Measurements from ENCODE around the gene HYAL3. TPM values are rescaled to one million over a fixed set of nuclear protein-coding genes. Genes with fewer than 3 reads are reported as not detected.

Gene HYAL3, protein sequence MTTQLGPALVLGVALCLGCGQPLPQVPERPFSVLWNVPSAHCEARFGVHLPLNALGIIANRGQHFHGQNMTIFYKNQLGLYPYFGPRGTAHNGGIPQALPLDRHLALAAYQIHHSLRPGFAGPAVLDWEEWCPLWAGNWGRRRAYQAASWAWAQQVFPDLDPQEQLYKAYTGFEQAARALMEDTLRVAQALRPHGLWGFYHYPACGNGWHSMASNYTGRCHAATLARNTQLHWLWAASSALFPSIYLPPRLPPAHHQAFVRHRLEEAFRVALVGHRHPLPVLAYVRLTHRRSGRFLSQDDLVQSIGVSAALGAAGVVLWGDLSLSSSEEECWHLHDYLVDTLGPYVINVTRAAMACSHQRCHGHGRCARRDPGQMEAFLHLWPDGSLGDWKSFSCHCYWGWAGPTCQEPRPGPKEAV
- total RNA-seq: 10 to 100 TPM in 1 of 2 donors, 1 to 10 TPM in 1; 4.1 to 10.7 TPM

DNA sequence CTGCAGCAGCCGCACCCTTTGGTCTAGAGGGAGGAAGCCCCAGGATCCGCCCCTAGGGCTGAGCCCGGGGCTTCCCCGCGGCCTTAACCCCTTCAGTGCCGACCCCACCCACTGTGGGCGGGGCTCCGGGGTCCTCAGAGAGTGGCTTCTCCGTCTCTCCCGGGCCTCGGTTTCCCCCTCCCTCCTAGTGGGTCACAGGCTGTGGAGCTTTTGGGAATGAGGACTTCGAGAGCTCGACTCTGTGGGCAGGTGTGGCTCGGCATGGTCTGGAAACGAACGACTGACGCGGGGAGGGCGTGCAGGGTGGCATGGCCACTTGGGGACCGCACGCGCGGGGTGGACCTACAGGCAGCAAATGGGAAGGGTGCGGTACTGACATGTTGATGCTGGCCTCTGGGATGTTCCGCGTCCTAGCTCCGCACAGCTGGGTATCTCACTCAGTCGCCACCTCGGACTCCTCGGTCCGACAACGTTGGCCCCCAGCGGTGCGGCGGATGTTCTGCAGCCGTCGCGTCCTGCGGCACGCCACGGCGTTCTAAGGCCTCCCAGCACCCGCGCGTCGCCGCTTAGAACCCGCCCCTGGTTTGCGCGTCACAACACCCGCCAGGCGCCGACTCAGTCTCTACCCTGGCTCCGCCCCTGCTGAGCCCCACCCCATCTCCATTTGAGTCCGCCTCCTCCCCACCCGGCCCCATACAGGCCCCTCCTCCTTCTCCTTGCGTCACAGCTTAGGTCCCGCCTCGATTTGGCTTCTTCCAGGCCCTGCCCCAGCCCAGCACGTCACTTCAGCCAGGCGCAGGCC is at the start of gene HYAL3, which contains the start of gene NAA80:
TSS of gene HYAL3 (minus strand) at position 570 of the 802 bp plus-strand sequence. CDS start 3,803 bp downstream, outside the sequence.
TSS of gene NAA80 (minus strand) at position 570 of the 802 bp plus-strand sequence. CDS start 1,942 bp downstream, outside the sequence.
- TF ChIP-seq CTCF (IDR thresholded peaks at IDR 0.05): peak in 3 of 4 experiments; percentile 19 to 68 (median 61)
- peak; percentile 99 for TF ChIP-seq POLR2A (IDR thresholded peaks at IDR 0.05)
- TF ChIP-seq POLR2AphosphoS5 (IDR thresholded peaks at IDR 0.05): peak; percentile 94
- Histone ChIP-seq H3K4me3 (peak within 1 kb of the TSS; percentile 54 to 56), H3K36me3 (no peaks in the 10 kb centered on the region), H3K27ac (peak within 1 kb of the TSS; percentile 84 to 89), H3K27me3 (replicated peaks; ENCODE audit: insufficient read depth) (no peaks in the 10 kb centered on the region), H3K9me3 (no peaks in the 10 kb centered on the region), H3K4me1 (replicated peaks) (peaks cover 11% of the 10 kb centered on the region)
- peak; percentile 100 for DNase-seq (ENCODE audit: low spot score)
- intact Hi-C loops (cut with DNase I): no loop called here
- under 1% methylated on average over 53 of the region's 61 CpGs for WGBS

DNA sequence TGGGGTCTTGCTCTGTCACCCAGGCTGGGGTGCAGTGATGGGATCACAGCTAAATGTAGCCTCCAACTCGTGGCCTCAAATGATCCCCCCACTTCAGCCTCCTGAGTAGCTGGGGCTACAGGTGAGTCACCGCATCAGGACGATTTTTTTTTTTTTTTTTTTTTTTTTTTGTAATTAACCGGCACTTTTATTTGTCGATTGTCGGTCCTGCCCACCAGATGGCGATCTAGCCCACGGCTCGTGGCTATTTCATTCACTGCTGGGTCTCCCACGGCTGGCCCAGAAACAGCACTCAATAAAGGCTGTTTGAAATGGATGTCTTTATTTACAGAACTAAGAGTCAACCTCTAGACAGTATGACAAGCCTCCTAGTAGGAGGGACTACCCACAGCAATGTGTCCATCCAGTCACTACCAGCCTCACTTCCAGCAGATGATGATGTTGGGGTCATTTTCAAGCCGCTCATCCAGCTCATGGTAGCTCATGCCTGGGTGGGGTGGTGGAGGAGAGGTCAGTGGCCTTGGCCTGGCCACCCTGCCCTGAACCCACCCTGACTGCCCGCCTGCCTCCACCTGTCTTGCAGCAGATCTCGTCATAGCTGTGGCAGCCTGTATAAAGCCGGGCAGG is 48.1 kb upstream of the HYAL3 start:
- Histone ChIP-seq H3K27ac (peak overlapping the region in 1 of 2 donors; percentile 31), H3K27me3 (replicated peaks; ENCODE audit: insufficient read depth) (no peaks in the 10 kb centered on the region), H3K36me3 (no peaks in the 10 kb centered on the region), H3K4me3 (no peak overlapping the region), H3K4me1 (replicated peaks) (peaks cover 18% of the 10 kb centered on the region), H3K9me3 (no peaks in the 10 kb centered on the region)
- intact Hi-C loops (cut with DNase I): loop anchor here (2.0 to 10.0 kb wide), 2 partner anchors 196 to 1058 kb away; no protein-coding TSS in a partner anchor
- peak; percentile 73 for DNase-seq (ENCODE audit: low spot score)
- 24% methylated on average over 14 of the region's 14 CpGs for WGBS
- TF ChIP-seq POLR2A (IDR thresholded peaks at IDR 0.05) (no peak), POLR2AphosphoS5 (IDR thresholded peaks at IDR 0.05) (peak; percentile 73), CTCF (IDR thresholded peaks at IDR 0.05) (peak; percentile 14 to 71 (median 52))

- intact Hi-C loops (cut with DNase I): loop anchor here (2.0 to 10.0 kb wide), 2 partner anchors 197 to 1059 kb away; no protein-coding TSS in a partner anchor
- no peaks in the 10 kb centered on the region for H3K9me3 ChIP-seq
- H3K4me3 ChIP-seq: peak within 1 kb of the TSS; percentile 9 to 33
- no peaks in the 10 kb centered on the region for H3K36me3 ChIP-seq
- peak; percentile 27 for TF ChIP-seq POLR2AphosphoS5 (IDR thresholded peaks at IDR 0.05)
- TF ChIP-seq CTCF (IDR thresholded peaks at IDR 0.05): no peak
- TF ChIP-seq POLR2A (IDR thresholded peaks at IDR 0.05): no peak
- peak; percentile 43 for DNase-seq (ENCODE audit: low spot score)
- peaks cover 10% of the 10 kb centered on the region for H3K4me1 ChIP-seq (replicated peaks)
- 12% methylated on average over 41 of the region's 45 CpGs for WGBS
- H3K27me3 ChIP-seq (replicated peaks; ENCODE audit: insufficient read depth): no peaks in the 10 kb centered on the region
- peak within 1 kb of the TSS in 1 of 2 donors; percentile 14 for H3K27ac ChIP-seq
These were observed 46.5 kb upstream of the HYAL3 start, which contains the start of gene ZMYND10 for GRCh38 chr3:50345586-50346234. TSS of gene ZMYND10 (minus strand) at chr3:50345732. CDS start at chr3:50345579, 153 bp downstream.

DNA sequence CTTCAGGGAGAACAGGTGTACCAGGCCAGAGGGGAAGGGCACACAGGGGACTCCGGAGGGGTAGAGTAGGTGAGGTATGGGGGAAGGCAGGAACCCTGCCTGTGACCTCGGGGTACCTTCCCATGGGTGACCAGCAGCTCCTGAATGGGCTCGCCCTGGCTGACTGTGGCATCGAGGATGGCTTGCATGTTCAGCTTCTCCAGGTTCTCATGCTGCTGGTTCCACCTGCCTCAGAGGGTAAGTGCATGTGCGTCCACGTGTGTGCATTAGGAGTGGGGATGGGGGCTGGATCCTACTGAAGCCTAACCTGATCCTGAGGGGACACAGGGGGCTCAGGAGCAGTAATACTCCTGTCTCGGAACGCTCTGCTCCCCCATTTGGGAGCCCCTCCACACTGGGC is 45.8 kb upstream of the HYAL3 start:
- intact Hi-C loops (cut with DNase I): loop anchor here (10.0 kb wide), 1 partner anchor 1060 kb away; no protein-coding TSS in a partner anchor
- no peaks in the 10 kb centered on the region for H3K27me3 ChIP-seq (replicated peaks; ENCODE audit: insufficient read depth)
- H3K36me3 ChIP-seq: no peaks in the 10 kb centered on the region
- 55% methylated on average over 6 of the region's 8 CpGs for WGBS
- H3K4me1 ChIP-seq (replicated peaks): peaks cover 10% of the 10 kb centered on the region
- H3K9me3 ChIP-seq: no peaks in the 10 kb centered on the region
- no peak overlapping the region for H3K27ac ChIP-seq
- TF ChIP-seq POLR2A (IDR thresholded peaks at IDR 0.05) (no peak), CTCF (IDR thresholded peaks at IDR 0.05) (no peak), POLR2AphosphoS5 (IDR thresholded peaks at IDR 0.05) (no peak)
- H3K4me3 ChIP-seq: peak overlapping the region; percentile 9 to 33
- DNase-seq (ENCODE audit: low spot score): no peak

All from prostate gland (tissue), 2 donors.